ENCODE data around the gene SSNA1. TPM values are rescaled to one million over a fixed set of nuclear protein-coding genes. Genes with fewer than 3 reads are reported as not detected.

Gene SSNA1
- polyA plus RNA-seq, 1 donor, result 34.7 TPM

DNA sequence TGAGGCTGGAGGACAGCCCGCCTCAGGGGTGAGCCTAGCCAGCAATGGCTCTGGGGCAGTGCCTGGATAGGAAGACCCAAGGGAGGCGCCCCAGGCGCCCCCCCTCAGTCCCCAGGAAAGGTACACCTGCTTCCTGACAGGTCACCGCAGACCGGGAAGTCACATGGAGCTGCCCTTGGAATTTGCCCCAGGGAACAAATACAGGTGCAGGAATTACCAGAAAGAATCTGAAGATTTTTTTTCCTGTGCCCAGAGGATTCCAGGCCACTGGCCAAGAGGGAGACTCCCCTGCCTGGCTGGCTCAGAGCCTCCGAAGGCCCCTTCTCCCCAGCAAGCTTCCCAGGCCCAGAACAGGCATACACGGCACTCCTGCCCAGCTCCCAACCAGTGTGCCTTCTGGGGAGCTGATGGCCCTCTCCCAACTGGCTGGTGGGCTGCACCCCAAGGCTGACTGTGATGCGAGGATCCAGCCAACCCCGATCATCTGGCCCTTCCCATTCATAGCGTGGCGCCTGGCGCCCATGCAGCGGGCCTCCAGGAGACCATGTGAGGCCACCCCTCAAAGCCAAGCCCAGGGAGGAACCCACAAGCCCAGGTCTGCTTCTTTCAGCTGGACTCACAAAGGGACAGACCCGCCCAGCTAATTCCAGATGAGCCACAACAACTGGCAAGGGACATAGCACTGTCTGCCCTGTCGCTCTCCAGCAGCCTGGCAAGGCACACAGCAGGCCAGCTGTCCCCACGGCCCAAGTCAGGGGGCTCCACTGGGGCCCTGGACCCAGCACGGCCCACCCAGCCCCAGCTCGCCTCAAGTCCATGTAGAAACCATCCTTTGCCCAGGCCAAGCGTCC, 9.8 kb downstream of the SSNA1 start:
- DNase-seq, result no peak

DNA sequence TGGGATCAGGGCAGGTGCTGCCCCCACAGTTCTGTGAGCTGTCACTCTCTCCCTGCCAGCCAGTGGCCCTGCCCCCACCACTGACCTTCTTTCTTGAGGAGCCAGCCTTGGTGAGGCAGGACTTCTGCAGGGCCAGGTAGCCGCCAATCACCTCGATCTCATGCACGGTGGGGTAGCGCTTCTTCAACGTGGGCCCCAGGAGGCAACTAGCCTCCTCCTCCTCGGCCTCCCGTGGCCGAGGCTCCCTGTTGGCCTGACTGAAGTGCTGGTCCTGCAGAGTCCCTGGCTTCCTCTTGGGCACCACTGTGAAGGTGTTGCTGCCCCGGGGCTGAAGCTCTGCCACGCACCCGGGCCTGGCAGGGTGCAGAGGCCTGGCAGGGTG, 10.4 kb downstream of the SSNA1 start:
- DNase-seq, result no peak

DNA sequence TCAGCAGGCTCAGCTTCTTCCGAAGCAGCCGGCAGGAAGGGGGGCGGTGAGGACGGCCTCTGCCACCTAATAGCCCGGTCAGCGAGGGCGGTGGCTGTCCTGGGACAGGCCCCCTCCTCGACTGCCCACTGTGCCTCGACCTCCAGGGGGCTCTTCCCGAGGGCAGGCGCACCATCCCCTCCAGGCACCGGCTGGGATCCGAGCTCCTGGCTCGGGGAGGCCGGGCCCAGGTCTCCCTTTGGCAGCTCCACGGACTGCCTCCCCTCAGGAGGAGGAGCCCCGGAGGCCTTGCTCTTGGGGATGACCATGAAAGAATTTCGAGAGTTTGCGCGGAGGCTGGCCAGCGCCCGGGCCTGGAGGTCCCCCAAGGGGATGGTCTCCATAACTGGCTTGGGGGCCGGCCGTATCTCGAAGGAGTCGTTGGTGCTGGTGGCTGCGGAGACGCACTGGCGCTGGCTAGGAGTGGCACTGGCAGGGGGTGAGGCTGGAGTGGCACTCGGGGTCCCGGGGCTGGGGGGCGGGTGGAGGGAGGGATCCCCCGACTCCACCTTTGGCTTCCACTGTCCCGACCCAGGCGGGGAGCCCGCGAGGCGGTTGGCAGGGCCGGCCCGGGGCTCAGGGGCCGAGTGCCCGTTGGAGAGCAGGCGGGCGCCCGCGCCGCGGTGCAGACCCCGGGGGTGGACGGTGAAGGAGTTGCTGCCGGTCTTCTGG, 11.1 kb downstream of the SSNA1 start:
- DNase-seq, result no peak

DNA sequence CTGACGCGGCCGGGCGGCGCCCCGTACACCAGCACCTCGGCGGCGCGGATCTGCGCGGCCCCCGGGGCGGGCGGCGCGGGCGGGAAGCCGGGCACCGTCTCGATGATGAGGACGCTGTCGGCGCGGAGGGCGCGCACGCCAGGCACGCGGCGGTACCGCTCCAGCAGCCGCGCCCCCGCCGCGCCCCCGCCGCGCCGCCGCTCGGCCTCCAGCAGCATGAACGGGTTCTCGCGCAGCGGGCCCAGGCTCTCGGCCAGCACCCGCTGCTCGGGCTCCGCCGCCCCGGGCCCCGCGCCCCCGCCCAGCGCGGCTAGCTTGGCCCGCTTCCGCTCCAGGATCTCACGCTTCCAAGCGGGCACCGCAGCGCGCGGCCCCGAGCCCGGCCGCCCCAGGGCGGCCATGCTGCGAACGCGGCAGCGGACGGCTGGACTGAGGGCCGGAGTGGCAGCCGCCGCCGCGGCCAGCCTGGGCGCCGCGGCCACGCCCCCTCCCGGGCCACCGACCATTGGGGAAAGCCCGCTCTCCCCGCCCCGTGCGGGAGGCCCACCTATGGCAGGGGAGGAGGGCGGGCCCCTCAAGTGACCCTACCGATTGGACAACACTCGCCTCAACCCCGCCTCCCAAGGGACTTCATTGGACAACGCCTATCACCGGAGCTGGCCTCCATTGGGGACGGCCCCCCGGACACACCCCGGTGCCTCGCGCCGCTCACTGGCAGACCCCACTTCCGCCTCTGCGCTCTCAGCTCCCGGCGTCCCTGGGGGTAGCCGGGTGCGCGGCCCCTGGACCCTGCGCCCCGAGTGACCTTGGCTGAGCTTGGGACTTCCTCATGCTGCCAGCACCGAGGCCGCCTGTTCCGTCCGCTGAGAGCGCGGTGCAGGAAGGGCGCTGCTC, 12.1 kb downstream of the SSNA1 start, which contains the start of gene TPRN:
TPRN (minus strand) TSS at position 431 of the 894 bp plus-strand sequence; CDS start at position 401, 30 bp downstream.
- DNase-seq, result peak; percentile 99

DNA sequence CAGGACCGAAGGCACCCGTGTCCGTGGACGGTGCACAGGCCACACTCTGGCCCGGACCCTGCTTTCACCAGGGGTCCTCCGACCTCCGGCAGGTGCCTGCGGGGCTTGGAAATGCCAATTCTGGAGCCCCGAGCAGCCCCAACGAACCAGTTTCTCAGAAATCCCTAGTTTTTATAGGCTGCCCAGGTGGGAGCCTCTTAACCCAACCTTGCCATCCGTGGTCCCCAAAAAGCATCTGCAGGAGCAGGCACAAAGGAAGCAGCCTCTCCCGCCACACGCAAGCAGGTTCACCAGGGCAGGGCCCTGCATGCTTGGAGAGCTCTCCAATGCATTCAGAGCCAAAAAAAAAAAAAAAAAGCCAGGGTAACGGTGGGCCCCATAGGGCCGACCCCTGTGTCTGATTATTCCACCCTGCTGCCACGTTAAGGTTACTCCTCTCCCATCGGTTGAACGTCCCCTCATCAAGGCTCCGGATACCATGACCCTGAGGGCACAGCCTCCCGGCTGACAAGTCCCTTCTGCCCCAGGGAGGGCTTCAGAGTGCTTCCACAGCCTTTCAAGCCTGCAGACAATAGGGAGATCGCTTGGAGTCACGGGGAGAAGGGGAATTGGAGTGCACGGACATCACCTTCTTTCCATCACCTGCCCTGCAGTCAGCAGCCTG, 12.9 kb downstream of the SSNA1 start:
- DNase-seq, result no peak

DNA sequence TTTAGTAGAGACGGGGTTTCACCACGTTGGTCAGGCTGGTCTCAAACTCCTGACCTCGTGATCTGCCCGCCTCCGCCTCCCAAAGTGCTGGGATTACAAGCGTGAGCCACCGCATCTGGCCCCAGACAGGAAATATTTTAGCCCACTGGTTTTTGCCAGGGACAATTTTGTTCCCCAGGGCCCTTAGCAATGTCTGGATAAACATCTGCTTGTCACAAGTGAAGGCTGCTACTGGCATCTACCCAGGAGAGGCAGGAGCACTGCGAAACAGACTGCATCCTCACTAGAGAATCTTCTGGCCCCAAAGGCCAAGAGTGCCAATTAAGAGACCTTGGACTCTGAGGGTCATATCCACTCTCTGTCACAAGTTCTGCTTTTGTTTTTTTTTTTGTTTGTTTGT, 14.5 kb downstream of the SSNA1 start:
- DNase-seq, result no peak

DNA sequence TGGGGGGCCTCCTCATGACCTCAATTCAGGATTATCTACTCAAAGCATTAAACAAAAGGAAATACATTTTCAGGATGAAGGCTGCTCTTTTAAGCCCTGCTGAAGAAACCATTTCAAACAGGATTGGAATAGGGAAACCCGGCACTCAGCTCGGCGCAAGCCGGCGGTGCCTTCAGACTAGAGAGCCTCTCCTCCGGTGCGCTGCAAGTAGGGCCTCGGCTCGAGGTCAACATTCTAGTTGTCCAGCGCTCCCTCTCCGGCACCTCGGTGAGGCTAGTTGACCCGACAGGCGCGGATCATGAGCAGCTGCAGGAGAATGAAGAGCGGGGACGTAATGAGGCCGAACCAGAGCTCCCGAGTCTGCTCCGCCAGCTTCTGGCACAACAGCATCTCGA, 16.3 kb downstream of the SSNA1 start:
- DNase-seq, result no peak

DNA sequence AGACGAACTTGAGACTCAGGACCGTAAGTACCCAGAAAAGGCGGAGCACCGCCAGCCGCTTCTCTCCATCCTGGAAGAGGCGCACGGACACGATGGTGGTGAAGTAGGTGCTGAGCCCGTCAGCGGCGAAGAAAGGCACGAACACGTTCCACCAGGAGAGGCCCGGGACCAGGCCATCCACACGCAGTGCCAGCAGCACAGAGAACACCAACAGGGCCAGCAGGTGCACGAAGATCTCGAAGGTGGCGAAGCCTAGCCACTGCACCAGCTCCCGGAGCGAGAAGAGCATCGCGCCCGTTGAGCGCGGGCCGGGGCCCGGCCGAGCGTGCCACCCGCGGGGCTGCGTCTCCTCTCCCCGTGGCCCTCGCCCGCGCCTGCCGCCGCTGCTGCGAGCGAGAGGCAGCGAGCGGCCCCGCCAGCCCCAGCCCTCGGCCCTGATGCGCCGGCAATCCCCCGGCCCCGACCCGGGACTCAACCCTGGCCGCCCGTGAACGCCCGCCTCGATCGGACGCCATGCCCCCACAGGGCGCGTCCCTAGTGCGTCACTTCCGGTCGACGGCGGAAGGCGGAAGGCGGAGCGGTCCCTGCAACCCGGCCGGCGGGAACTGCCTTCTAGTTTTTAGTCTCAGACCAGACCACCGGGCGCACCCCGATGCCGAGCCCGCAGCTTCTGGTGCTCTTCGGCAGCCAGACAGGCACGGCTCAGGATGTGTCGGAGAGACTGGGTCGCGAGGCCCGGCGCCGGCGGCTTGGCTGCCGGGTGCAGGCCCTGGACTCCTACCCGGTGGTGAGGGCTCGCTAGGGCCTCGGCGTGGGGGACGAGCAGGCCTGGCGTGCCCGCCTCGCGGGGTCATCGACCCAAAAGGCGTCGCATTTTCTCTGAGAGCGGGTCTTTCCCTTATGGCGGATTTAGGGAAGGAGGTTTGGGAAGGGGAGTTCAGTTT, 16.9 kb downstream of the SSNA1 start, which contains the start of the genes NDOR1 and TMEM203:
NDOR1 (plus strand) TSS at position 575 of the 944 bp plus-strand sequence; CDS start at position 653, 78 bp downstream.
TMEM203 (minus strand) TSS at position 523 of the 944 bp plus-strand sequence; CDS start at position 289, 234 bp downstream.
- DNase-seq, result peak; percentile 88

DNA sequence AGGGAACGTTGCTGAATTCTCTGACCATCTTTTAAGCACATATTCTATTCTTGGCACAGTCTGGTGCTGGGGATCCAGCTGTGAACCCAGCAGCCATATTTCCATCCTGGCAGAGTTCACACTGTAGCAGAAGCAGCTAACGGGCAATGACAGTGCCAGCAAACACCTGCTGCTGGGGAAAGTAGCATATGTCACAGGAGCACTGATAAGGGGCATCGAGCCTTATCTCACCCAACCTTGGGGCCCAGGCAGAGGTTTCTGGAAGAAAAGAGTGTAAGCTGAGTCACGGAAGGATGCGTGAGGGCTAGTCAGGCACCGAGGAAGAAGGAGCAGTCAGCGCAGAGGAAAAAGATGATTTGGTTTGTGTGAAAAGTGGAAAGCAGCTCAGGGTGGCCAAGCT, 18.1 kb downstream of the SSNA1 start:
- DNase-seq, result no peak

DNA sequence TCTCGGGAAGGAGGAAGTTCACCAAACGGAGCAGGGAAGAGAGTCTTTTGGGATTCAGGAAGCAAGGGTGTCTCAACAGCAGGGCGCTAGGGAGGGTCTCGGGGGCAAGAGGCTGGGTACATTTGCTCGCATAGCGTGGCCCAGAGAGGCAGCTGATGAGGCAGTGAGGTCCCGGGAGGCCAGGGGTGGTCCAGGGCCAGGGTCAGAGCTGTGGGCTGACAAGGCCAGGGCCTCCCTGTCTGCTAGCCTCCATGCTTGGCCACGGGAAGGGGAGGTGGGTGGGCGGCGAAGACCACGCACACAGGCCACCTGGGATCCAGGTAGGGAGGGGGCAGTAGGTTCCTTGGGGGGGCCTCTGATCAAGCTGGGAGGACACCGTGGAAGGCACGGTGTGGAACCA, 23.1 kb downstream of the SSNA1 start:
- DNase-seq, result no peak

DNA sequence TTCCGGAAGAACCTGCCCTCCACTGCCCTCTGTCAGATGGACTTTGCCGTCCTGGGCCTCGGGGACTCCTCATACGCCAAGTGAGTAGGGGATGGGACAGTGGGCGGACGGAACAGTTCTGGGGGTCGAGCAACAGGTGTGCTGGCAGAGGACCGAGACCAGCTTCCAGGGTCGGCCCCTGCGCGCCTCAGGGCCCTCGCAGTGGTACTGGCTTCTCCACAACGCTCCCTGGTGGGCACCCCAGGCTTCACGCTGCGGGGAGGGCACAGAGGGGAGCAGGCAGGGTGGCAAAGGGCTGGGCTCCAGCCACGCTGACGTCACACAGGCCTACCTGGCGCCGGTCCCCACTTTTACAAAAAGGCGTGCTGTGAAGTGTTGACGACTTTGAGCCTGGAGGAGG, 24.0 kb downstream of the SSNA1 start:
- no peak for DNase-seq

DNA sequence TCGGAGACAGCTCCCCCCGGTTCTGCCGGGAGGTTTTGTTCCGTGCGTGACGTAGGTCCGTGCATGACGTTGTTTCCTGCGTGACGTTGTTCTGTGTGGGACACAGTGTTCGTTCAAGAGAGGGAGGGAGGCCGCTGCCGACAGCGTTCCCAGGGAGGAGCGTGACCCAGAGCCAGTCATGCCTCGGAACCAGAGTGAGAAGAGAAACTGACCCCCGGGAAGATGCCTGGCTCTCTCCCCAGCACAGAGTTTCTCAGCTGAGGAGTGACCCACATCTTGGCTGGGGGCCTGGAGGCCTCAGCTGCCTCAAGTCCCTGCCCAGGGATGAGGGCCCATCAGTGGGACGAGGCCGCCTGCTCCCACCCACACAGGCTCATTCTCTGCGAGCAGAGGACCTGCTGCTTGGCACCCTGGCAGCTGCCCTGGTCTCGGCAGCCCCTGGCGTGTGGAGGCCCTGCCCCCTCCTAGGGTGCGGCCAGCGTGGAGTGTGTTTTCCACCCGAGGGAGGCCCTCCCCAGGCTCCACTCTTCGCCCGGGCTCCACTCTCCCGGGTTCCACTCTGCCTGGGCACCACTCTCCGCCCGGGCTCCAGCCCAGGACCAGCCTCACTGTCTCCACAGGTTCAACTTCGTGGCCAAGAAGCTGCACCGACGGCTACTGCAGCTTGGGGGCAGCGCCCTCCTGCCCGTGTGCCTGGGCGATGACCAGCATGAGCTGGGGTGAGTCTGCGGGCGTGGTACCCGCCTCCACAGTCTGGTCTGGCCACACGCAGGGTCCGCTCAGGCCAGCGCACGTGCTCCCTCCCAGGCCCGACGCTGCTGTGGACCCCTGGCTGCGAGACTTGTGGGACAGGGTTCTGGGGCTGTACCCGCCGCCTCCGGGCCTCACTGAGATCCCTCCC, 24.9 kb downstream of the SSNA1 start:
- no peak for DNase-seq

DNA sequence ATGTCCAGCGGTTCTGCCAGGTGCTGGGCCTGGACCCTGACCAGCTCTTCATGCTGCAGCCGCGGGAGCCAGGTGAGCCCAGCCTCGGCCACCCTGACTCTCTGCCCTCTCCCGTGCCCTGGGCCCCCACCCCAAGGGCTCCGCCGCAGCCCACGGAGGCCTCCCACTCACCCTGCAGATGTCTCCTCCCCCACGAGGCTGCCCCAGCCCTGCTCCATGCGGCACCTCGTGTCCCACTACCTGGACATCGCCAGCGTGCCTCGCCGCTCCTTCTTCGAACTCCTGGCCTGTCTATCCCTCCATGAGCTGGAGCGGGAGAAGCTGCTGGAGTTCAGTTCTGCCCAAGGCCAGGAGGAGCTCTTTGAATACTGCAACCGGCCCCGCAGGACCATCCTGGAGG, 26.1 kb downstream of the SSNA1 start:
- DNase-seq, result no peak

DNA sequence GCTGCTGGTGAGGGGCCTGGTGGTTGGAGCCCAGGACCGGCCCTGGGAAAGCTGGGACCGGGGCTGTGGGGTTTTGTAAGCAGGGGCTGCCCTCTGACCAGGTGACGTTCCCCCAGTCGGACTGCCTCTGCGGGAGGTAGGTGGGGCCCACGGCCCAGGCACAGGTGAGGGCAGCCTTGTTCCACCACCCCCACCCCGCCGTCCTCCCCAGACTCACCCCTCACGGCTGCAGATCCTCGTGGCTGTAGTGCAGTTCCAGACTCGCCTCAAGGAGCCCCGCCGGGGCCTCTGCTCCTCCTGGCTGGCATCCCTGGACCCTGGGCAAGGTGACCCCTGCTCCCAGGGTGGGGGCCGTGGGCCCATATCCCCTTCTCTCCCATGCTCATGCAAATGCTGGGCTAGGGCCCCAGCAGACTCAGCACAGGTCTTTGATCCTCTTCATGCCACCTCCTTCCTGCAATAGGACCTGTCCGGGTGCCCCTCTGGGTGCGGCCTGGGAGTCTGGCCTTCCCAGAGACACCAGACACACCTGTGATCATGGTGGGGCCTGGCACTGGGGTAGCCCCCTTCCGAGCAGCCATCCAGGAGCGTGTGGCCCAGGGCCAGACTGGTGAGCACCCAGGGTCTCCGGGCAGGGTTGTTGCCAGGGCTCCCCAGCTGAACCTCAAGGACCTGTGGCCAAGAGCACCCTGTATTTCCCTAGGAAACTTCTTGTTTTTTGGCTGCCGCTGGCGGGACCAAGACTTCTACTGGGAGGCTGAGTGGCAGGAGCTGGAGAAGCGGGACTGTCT, 26.9 kb downstream of the SSNA1 start:
- no peak for DNase-seq

DNA sequence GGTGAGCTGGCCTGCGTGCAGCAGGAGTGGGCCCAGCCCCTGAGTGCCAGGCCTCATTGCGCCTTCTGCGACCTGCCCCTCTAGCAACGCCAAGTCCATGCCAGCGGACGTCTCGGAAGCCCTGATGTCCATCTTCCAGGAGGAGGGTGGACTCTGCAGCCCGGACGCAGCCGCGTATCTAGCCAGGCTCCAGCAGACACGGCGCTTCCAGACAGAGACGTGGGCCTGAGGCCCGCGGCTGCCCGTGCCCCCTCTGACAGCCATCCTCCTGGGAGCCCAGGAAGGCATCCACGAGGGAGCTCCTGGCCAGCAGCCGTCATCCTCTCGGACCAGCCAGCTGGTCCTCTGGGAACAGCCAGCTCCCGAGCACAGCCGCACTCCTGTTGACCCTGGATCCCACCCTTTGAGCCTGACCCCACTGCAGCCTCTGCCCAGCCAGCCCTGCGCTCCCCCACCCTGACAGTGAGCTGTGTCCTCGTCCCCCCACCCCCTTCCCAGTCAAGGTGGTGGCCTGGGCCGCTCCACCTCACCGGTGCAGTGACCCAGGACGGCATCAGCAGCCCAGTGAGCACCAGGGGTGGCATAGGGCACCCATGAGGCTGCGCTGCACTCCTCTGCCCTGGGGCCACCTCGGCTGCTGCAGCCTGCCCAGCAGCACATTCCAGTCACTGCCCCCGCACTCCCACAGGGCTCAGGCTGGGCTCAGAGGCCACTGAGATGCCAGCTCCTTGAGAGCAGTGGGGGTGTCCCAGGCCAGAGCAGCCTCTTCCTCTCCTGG, 27.9 kb downstream of the SSNA1 start:
- DNase-seq, result no peak

DNA sequence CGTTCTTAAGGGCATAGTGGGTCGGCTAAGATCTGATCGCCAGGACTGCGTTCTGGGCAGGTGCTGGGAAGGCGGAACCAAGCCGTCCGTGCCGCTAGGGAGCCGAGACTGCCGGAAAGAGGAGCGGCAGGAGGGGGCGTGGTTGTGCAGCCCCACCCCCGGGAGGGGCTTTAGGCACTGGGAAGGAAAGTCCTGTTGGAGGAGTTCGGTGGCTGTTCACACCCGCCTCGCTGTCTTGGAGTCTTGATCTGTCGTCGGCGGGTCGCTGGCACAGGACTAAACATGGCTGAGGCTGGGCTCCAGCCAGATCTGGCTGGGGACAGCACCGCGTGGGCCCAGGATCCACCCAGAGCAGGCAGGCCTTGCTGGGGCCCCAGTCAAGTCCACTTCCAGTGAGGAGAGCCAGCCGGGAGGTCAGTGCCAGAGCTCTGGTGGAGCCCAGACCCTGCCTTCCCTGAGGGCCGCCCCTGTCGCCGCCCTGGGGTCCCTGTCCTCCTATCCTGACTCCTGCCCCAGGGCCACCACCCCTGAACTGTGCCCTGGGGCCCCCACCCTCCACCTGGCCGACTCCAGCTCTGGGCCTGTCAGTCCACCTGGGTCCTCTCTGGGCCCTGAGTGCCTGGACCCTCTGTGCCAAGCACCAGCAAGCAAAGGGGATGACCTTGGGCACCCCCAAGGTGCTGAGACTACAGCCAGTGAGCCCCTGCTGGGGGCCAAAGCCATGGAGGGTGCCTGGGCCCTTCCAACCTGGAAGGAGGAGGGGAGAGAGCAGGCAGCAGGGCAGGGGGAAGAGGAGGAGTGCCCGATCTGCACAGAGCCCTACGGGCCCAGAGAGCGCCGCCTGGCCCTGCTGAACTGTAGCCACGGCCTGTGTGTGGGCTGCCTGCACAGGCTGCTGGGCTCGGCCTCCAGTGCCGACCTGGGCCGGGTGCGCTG, 29.1 kb downstream of the SSNA1 start:
- DNase-seq, result no peak

All from left kidney (tissue), 2 donors.